H1 (cell line): Measurements from ENCODE around the gene UROC1. TPM values are rescaled to one million over a fixed set of nuclear protein-coding genes. Genes with fewer than 3 reads are reported as not detected.

Source experiments
- KDM4A ChIP-seq: IDR thresholded peaks from one replicate; pipeline ENCODE4 v1.7.1; 2012; ENCODE audit warnings: low read depth, mild to moderate bottlenecking, moderate library complexity, low read length, inconsistent platforms; ENCODE audit not compliant: severe bottlenecking
- TAF1 ChIP-seq: IDR thresholded peaks from 2 replicates; pipeline ENCODE4 v1.6.1; 2011; ENCODE audit warnings: mild to moderate bottlenecking, low read depth, low read length
- ZNF274 ChIP-seq: IDR thresholded peaks from 2 replicates; pipeline ENCODE4 v1.7.0; 2012; ENCODE audit warnings: low read length, borderline replicate concordance; ENCODE audit errors: extremely low read depth
- polyA plus RNA-seq, 7 experiments: library from polyadenylated mRNA; depleted of rRNA in 3 of 7; stranded (reverse) in 5 of 7; unstranded in 2 of 7; fragments of >200 nt in 5 of 7; fragments of 200-250 nt in 2 of 7; gene quantifications; 1 replicate in 5 of 7; 2 replicates in 1 of 7; 4 replicates in 1 of 7; pipeline versions ENCODE4 v1.2.1 to v1.2.3, GENCODE V29; 2011 to 2013; ENCODE audit warnings: missing spikeins in 2 of 7, mixed read lengths in 2 of 7
- total RNA-seq: library from RNA; stranded (reverse); fragmentation: NEBNext Ultra II Directional; extraction: Animal tissue kit (Norgen Biotek cat#: 25700); gene quantifications from 2 replicates; pipeline ENCODE4 v1.2.1, GENCODE V29; 2021

The UROC1 gene
- total and polyA plus RNA-seq, 2 of the 8 experiments (the other 6 are each of a cell fraction or from before 2014, with no cell fraction given): 0.03 TPM; not detected in 1

DNA sequence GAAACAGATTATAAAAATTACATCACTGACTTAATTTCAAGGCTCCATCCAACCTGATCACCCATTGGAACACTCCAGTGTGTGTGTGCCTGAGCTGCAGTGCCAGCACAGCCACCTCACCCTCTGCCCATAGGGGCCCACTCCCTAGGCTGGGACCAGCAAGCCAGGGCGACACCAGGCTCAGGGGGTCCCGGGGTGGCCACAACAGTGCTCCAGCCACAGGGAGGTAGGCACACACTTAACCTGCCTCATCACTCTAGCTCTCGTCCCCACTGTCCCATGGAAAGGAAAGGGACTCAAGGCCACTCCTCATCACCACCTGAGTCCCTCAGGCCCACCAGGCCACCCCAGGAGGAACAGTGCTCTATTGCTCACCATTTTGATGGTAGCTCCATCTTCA, 66.8 kb downstream of the UROC1 start (continued):
- TF ChIP-seq ZNF274 (no peak), TAF1 (no peak), KDM4A (no peak)
